Central memory CD4-positive, alpha-beta T cell (primary cell): ENCODE results near the gene RLN3.
"Not testable (repeated sequence)": the region's sequence is repeated elsewhere in the genome, so short reads cannot be mapped to it uniquely, and the experiment has no call there.

ENCODE experiments used
- DNase-seq: peaks from one replicate; pipeline ENCODE4 v3.0.0; 2022

RLN3 gene

DNA sequence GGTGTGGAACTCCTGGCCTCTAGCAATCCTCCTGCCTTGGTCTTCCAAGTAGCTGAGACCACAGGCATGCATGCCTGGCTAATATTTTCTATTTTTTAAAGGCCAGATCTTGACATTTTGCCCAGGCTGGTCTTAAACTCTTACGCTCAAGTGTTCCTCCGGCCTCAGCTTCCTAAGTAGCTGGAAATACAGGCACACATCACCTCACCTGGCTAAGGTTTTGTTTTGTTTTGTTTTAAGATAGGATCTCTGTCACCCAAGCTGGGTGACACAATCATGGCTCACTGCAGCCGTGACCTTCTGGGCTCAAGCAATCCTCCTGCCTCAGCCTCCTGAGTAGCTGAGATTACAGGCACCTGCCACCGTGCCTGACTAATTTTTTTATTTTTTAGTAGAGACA, 5.5 kb upstream of the RLN3 start:
- DNase-seq = no peak

GRCh38 chr19:14023404-14024235, 4.3 kb upstream of the RLN3 start:
- DNase-seq = no peak

DNA sequence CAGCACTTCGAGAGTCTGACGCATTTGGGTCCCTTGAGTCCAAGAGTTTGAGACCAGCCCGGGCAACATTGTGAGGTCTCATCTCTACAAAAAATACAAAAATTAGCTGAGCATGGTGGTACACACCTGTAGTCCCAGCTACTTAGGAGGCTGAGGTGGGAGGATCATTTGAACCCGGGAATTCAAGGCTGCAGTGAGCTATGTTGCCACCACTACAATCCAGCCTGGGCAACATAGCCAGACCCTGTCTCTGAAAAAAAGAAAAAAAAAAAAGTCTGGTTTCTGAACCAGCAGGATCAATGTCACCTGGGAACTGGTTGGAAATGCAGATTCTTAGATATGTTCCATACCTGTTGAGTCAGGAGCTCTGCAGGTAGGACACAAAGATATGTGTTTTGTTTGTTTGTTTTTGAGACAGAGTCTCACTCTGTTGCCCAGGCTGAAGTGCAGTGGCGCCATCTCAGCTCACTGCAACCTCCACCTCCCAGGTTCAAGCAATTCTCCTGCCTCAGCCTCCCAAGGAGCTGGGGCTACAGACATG, 1.2 kb upstream of the RLN3 start:
- not testable (repeated sequence) for DNase-seq

DNA sequence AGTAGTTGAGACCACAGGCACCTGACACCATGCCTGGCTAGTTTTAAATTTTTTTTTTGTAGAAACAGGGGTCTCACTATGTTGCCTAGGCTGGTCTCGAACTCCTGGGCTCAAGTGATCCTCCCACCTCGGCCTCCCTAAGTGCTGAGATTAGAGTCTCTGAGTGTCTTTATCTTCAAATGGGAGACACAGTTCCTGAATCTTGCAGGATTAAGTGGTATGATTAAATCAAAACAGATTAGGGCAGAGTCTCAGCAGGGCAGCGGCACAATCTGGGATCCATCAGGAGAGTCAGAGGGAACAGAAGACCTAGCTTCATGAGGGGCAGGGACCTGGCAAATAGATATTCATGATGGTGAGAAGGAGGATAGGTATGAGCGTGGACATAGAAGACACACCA, 953 bp downstream of the RLN3 start:
- DNase-seq = no peak

DNA sequence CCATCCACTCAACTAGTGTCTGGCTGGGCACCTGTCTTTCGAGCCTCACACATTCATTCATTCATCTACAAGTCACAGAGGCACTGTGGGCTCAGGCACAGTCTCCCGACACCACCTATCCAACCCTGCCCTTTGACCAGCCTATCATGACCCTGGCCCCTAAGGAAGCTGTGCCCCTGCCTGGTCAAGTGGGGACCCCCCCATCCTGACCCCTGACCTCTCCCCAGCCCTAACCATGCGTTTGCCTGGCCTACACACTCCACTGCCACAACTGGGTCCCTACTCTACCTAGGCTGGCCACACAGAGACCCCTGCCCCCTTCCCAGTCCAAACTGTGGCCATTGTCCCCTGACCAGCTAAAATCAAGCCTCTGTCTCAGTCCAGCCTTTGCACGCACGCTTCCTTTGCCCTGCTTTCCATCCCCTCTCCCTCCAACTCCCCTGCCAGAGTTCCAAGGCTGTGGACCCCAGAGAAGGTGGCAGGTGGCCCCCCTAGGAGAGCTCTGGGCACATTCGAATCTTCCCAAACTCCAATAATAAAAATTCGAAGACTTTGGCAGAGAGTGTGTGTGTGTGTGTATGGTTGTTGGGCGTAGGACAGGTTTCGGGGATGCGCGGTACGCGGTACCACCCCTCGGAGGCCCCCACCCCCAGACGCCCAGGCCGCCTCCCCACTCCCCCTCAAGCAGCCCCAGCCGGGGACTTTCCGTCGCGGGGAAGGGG, 3.2 kb downstream of the RLN3 start:
- DNase-seq = peak; percentile 83

DNA sequence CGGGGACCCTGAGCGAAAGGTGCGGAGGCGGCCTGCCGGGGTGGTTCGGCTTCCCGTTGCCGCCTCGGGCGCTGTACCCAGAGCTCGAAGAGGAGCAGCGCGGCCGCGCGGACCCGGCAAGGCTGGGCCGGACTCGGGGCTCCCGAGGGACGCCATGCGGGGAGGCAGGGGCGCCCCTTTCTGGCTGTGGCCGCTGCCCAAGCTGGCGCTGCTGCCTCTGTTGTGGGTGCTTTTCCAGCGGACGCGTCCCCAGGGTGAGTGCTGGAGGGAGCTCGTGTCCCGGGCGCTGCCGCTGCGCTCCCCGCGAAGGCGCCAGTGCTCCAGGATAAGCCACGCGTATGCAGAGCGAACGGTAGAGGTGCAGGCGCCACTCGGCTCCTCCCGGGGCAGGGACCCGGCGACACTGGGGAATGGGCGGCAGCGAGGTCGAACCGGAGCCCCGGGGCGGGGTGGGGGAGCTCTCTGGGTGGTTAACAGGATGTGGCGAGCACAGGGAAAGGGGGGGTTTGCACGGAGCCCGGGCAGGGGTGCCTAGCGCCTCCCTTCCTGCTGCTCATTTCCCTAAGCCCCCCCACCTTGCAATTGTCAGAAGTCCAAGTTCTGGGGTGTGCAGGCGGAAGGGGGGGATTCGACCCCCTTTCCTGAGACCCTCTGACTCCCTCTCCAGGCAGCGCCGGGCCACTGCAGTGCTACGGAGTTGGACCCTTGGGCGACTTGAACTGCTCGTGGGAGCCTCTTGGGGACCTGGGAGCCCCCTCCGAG, 4.0 kb downstream of the RLN3 start, which contains the start of gene IL27RA:
TSS of gene IL27RA (plus strand) at position 44 of the 762 bp plus-strand sequence. CDS start at position 155, 111 bp downstream.
- DNase-seq = peak; percentile 84

DNA sequence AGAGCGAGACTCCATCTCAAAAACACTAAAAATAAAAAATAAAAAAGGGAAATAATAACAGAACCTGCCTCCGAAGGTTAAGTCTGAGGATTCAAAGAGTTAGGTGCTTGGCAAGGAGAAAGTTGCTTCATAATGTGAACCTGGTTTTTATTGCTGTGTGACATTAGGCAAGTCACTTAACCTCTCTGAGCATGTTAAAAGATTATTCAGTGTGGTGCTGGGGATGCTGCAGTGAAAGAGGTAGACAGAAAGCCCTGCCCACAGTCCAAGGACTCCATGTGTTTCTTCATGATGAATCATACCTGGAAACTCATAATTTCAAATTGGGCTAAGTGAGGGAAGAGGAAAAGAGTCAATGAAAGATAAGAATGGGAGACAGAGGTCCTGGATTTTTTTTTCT, 6.0 kb downstream of the RLN3 start:
- no peak for DNase-seq

GRCh38 chr19:14035159-14035558, 7.2 kb downstream of the RLN3 start:
- not testable (repeated sequence) for DNase-seq

DNA sequence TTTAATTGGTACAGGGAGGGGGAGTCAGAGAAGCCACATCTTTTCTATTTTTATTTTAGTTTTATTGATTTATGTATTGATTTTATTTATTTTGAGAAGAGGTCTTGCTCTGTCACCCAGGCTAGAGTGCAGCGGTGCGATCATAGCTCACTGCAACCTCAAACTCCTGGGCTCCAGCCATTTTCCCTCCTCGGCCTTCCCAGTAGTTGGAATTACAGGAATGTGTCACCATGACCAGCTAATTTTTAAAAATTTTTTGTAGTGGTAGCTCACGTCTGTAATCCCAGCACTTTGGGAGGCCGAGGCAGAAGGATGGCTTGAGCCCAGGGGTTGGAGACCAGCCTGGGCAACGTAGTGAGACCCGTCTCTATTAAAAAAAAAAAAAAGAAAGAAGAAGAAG, 7.8 kb downstream of the RLN3 start:
- DNase-seq = no peak

DNA sequence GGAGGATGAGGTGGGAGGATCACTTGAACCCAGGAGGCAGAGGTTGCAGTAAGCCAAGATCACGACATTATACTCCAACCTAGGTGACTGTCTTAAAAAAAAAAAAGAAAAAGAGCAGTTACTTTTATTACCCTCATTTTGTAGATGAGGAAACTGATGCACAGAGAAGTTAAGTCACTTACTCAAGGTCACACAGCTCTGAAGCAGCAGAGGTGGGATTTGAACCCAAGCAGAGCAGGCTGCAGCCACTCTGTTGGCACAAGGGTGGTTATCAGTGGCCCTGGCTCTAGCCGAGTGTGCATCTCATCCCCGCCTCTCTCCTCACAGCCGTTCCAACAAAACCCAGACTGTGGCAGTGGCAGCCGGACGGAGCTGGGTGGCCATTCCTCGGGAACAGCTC, 11.2 kb downstream of the RLN3 start:
- no peak for DNase-seq

GRCh38 chr19:14042659-14043608, 15.0 kb downstream of the RLN3 start:
- peak; percentile 47 for DNase-seq

DNA sequence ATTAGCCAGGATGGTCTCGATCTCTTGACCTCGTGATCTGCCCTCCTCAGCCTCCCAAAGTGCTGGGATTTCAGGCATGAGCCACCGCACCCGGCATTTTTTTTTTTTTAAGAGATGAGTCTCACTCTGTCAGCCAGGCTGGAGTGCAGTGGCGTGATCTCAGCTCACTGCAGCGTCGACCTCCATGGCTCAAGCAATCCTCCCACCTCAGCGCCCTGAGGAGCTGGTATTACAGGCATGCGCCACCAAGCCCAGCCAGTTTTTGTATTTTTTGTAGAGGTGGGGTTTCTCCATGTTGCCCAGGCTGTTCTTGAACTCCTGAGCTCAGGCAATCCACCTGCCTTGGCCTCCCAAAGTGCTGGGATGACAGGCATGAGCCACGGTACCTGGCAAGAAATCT, 19.9 kb downstream of the RLN3 start:
- DNase-seq = not testable (repeated sequence)

- peak; percentile 61 for DNase-seq
Measured at GRCh38 chr19:14048443-14049153, 20.6 kb downstream of the RLN3 start.

- DNase-seq = no peak
Measured at GRCh38 chr19:14050512-14050911, 22.6 kb downstream of the RLN3 start.

DNA sequence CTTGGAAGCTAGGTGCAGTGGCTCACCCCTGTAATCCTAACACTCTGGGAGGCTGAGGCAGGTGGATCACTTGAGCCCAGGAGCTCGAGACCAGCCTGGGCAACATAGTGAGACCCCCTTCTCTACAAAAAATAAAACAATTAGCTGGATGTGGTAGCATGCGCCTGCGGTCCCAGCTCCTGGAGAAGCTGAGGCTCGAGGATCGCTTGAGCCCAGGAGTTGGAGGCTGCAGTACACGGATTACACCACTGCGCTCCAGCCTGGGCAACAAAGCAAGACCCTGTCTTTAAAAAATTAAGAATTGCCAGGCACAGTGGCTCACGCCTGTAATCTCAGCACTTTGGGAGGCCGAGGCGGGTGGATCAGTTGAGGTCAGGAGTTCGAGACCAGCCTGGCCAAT, 23.0 kb downstream of the RLN3 start:
- DNase-seq = not testable (repeated sequence)

DNA sequence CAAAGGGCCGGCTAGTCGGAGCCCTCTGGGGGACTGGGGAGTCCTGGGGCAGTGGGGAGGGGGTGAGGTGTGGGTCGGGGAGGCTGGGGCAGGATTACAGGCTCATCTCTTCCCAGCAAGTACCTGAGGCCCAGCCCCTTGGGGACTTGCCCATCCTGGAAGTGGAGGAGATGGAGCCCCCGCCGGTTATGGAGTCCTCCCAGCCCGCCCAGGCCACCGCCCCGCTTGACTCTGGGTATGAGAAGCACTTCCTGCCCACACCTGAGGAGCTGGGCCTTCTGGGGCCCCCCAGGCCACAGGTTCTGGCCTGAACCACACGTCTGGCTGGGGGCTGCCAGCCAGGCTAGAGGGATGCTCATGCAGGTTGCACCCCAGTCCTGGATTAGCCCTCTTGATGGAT, 24.0 kb downstream of the RLN3 start:
- DNase-seq = no peak

DNA sequence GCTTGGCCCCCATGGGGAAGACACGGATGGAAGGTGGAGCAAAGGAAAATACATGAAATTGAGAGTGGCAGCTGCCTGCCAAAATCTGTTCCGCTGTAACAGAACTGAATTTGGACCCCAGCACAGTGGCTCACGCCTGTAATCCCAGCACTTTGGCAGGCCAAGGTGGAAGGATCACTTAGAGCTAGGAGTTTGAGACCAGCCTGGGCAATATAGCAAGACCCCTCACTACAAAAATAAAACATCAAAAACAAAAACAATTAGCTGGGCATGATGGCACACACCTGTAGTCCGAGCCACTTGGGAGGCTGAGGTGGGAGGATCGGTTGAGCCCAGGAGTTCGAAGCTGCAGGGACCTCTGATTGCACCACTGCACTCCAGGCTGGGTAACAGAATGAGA, 24.5 kb downstream of the RLN3 start:
- DNase-seq = no peak

DNA sequence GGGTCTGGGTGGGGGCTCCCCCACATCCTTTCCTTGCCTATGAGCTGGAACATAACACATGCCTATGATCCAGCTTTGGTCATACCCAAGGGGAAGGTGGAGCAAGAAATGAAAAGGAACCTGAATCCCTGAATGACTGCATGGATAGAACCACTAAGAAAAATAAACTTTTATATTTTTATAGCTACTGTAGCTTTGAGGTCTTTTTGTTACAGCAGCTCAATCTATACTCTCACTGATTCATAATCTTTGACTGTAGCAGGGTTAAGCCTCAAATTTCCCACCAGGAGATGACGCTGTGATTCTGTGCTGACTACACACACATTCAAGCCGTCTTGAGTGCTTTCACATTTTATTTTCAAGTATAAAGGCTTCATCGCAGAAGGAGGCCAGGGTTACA, 25.1 kb downstream of the RLN3 start:
- no peak for DNase-seq

GRCh38 chr19:14053500-14053899, 25.6 kb downstream of the RLN3 start:
- DNase-seq = no peak

DNA sequence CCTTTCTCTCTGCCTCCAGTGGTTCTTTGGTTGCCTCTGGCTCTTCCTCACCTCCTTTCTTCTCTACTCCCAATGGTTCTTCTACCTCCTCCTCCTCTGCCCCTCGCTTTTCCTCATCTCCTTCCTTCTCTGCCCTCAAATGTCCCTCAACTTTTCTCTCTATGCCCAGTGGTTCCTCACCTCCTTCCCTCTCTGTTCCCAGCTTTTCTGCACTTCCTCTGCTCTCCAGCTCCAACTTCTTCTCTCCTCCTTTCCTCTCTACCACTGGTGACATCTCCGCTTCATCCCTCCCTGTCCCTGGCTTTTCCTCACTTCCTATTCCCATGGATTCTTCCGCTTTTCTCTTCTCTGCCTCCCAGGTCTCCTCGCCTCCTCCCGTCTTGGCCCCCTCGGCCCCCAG, 26.2 kb downstream of the RLN3 start:
- no peak for DNase-seq

DNA sequence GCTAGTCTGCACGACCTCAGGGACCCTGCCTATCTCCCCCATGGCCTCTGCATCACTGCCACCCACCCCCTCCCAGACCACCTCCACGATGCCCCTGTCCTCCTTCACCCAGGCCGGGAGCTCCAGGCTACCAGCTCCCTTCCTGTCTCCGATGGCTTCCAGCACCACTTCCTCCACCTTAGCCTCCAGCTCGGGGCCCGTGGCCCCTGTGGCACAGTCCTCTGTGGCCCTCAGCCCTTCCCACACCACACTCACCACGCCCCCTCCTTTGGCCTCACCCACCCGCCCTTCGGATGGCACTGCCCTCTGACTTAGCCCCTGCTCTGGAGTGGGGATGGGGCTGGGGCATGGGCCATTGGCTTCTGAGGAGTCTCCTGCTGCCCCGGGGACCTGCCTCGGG, 26.8 kb downstream of the RLN3 start:
- no peak for DNase-seq
